Fibroblast of peridontal ligament (primary cell): ENCODE results near the gene ZNF618.

Source experiments
- DNase-seq: peaks from one replicate; pipeline ENCODE4 v3.0.0-alpha.2; 2010; ENCODE audit errors: extremely low read depth

Gene ZNF618, protein sequence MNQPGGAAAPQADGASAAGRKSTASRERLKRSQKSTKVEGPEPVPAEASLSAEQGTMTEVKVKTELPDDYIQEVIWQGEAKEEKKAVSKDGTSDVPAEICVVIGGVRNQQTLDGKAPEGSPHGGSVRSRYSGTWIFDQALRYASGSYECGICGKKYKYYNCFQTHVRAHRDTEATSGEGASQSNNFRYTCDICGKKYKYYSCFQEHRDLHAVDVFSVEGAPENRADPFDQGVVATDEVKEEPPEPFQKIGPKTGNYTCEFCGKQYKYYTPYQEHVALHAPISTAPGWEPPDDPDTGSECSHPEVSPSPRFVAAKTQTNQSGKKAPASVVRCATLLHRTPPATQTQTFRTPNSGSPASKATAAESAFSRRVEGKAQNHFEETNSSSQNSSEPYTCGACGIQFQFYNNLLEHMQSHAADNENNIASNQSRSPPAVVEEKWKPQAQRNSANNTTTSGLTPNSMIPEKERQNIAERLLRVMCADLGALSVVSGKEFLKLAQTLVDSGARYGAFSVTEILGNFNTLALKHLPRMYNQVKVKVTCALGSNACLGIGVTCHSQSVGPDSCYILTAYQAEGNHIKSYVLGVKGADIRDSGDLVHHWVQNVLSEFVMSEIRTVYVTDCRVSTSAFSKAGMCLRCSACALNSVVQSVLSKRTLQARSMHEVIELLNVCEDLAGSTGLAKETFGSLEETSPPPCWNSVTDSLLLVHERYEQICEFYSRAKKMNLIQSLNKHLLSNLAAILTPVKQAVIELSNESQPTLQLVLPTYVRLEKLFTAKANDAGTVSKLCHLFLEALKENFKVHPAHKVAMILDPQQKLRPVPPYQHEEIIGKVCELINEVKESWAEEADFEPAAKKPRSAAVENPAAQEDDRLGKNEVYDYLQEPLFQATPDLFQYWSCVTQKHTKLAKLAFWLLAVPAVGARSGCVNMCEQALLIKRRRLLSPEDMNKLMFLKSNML

DNA sequence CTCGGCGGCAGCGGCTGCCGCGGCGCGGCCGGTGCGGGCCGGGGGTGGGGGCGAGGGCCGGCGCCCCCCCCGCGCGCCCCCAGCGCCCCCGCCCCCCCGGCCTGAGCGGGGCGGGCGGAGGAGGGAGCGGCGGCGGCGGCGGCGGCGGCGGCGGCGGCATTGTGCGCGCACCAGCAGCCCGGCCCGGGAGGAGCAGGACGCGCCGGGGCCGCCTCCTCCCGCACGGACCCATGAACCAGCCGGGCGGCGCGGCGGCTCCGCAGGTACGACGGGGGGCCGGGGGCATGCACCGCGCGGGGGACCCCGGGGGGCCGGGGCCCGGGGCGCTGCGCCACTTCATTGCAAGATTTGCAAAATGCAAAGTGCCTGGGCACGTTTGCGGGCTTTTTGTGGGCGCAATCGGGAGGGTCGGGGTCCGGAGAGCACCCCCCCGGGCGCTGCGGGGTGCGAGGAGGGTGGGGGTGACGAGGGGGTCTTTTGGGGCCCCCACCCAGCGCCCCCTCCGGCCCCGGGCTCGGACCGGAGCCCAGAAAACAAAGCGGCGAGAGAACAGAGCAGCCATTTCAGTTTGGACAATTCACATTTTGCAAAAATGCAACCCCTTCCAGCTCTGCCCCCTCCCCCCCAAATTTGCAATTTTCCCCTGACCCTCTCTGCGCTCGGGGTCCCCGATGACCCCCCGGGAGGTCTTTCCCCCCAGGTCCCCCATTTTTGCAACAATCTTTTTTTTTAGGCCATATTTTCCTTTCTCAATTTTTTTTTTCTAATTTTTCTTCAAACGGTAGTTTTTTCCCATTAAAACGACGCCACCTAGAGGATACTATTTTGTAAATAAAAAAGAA is at the start of gene ZNF618:
Gene ZNF618 (plus strand): TSS at position 159 of the 842 bp plus-strand sequence. CDS start 72 bp downstream, at position 231.
- DNase-seq: peak; percentile 51

- peak; percentile 15 for DNase-seq
Measured at GRCh38 chr9:113828221-113828620, 47.9 kb upstream of the ZNF618 start.

DNA sequence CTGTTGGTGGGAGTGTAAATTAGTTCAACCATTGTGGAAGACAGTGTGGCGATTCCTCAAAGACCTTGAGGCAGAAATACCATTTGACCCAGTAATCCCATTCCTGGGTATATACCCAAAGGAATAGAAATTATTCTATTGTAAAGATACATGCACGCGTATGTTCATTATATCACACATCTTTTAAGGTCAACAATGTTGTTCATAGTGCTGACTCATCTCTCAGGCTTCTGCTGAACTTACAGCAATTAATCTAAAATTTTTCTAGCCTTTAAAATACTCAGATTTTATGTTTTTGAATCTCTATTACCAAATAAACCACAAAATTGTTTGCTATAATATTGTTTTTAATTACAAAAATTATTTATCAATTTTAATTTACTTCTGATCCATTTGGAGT is 38.8 kb upstream of the ZNF618 start:
- DNase-seq: no peak

GRCh38 chr9:113842086-113842485 is 34.0 kb upstream of the ZNF618 start:
- no peak for DNase-seq

DNA sequence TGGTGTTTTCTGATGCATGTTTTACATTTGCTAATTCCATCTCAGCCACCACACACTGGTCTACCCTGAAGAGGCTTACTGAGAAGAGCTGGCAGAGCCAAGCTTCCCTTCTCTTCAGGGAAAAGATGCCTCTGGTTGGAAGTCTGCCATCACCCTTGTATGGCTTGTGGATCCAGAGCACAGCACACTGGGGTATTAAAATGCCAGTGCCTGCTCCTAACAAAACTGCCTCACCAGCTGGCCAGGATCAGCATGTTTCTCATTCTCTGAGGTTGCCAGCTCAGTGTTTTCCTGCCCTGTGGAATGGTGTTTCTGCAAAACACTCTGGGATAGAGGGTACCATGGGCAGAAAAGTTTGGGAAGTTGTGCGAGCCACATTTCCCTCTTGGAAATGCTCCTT is 31.6 kb upstream of the ZNF618 start:
- peak; percentile 40 for DNase-seq

DNA sequence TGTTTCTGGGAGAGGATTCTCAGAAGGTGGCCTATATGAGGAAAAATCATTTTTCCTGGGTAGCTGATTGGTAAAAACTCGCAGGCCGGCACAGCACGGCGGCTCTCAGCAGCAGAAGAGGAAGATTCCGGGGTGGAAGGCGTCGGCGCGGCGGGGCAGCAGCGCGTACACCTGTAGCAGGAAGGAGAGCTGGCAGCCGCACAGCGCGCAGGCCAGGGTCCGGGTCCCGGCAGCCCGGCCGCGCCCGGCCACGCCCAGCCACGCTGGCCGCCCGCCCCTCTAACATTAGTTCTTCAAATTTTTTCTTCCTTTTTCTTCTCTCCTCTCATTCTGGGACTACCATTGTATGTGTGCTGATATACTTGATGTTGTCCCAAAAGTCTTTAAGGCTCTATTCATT is 24.8 kb upstream of the ZNF618 start:
- no peak for DNase-seq

DNA sequence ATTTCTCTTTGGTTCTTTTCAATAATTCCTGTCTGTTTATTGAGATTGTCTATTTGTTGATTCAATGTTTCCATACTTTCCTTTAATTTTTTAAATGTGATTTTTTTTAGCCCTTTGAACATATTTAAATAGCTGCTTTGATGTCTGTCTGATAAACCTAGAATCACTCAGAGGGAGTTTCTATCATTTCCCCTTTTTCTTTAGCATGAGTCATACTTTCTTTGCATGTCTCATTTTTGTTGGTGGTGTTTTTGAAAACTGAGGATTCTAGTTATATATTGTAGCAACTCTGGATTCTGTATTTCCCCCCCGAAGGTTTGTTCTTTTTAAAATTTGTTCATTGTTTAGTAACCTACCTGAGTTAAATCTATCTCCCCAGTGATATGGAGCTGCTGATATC is 24.2 kb upstream of the ZNF618 start:
- no peak for DNase-seq

- DNase-seq: no peak
Measured at GRCh38 chr9:113853333-113853732, 22.8 kb upstream of the ZNF618 start.

GRCh38 chr9:113854310-113854709 is 21.8 kb upstream of the ZNF618 start:
- no peak for DNase-seq

GRCh38 chr9:113857875-113858274 is 18.2 kb upstream of the ZNF618 start:
- DNase-seq: no peak

DNA sequence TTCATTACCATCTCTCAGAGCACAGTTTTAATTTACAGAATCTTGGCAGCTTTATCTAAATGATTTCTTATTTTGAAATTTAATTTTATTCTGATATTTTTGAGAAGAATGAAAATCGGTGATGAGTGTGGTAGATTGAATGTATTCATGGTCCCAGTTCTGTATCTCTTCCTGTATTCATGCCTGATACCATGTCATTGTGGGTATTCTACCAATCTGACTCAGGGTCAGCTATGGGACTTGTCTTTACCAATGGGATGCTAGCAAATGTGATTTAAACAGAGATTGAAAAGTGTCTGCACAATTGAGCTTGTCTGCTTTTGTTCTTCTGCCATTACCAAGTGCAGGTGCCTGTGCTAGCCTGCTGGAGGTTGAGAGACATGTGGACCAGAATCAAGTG is 17.8 kb upstream of the ZNF618 start:
- no peak for DNase-seq

GRCh38 chr9:113863345-113863744 is 12.8 kb upstream of the ZNF618 start:
- no peak for DNase-seq

DNA sequence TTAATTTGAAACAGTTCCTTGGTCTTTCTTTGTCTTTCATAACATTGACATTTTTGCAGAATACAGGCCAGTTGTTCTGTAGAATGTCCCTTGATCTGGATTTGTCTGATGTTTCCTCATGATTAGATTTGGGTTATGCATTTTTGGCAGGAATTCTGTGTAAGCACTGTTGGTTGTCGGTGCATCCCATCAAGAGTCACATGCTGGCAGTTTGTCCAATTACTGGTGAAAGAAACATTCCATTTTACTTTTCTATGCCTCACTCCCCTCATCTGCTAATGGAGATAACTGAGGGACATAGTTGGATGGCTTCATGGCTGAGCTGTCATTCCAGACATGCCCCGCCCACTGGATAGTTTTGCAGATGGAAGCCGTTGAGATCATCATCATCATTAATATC is 7.6 kb upstream of the ZNF618 start:
- no peak for DNase-seq

DNA sequence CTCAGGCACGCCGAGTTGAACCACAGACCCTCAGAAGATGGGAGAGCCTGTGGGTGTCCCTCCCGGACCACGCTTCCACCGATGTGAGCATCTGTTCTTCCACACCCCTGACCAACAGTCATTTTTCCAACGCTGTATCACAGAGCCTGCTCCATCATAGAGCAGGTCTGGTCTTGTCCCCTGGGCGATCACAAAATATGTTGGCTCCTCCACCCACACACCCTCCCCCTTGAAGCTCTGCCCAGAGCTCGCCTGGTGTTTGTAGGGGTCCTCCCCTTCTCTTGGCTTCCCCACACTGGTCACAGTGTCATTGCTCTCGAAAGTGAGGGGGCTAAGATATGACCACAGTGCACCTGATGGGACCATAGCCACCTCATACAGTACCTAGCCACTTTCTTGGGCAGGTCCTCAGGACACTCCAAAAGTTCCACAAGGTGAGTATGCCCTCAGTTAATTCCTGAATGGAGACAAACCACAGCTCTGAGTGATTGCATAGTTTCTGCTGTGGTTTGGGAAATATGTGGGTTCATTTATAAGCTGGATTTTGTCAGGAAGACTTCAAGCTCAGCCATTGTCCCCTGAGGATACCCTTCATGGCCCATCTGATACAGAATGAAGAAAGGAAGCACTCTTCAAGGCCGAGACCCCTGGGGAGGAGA is 3.5 kb upstream of the ZNF618 start:
- DNase-seq: no peak

DNA sequence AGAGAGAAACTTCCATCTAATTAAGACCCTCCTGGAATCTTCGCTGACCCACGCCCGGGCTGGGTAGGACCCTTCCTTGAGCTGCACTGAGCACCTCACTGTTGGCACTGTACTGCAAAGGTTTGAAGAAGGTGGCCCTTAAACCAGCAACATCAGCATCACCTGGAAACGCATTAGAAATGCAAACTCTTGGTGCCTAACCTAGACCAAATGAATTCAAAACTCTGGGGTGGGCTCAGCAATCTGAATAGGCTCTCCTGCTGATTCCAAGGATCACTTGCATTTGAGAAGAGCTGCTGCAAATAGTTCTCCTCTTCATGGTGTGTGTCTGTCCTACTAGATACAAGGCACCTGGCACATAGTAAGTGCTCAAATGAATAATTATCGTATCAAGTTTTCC is 2.7 kb upstream of the ZNF618 start:
- DNase-seq: no peak

- DNase-seq: no peak
Measured at GRCh38 chr9:113873926-113874325, 2.2 kb upstream of the ZNF618 start.

GRCh38 chr9:113875459-113876150 is 504 bp upstream of the ZNF618 start:
- peak; percentile 37 for DNase-seq

DNA sequence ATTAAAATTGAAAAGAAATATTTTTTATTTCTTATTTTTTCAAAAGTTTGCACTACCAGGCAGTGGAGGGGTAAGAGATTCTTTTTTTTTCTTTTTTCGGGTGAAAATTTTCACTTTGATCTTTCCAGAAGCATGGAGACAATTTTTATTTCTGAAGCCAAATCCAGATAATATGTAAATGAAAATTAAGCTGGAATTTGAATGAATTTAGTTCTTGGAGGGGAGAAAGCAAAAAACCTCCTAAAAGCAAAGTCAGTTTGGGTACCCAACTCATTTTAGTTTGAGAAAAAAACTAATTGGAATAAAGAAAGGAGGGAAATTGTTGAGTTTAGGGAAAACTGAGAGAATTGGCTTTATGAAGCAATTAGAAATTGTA is 872 bp downstream of the ZNF618 start:
- DNase-seq: no peak

DNA sequence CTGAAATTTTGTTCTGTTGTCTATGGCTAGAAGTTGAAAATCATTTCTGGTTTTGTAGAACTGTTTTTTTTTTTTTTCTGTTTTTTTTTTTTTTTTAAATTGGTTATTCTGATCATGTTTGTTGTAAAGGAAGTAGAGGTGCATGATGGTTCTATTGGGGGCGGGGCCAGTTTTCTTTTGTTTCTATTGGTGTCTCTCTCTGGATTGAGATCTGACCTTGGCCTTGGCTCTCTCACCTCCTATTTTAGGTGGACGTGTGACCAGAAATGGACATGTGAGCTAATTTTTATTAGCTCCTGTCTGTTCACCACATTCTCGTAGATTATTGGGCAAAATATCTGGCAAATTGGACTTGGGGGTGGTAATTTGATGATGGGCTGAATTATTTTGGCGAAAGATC is 3.2 kb downstream of the ZNF618 start:
- DNase-seq: no peak

DNA sequence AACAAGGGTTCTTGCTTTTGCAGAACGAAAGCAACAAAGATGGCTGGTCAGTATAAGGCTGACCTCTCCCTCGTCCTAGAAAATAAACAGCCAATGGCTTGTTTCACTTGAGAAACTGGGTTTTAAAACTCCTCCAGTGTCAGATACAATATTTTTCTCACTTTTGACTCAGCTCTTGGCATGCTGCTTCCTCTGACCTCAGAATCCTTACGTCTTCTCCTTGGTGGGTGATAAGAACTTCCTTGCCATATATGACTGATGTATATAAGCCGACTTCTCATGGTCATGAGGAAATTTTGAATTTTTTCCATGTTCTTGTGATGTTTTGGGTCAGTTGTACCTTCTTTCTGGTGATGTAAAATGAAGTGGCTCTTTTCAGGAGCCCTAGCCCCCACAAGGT is 3.8 kb downstream of the ZNF618 start:
- DNase-seq: peak; percentile 58

- no peak for DNase-seq
Measured at GRCh38 chr9:113882181-113882580, 6.1 kb downstream of the ZNF618 start.
